RWPE2 (cell line): ENCODE measurements around the gene SUCLG2.

Experiments
- ATAC-seq: fragments of 200-7000 bp; cut with Tn5 transposase; 3 replicates; pipeline ENCODE4 v1.9.1; 2021; ENCODE audit warnings: low read depth
- DNase-seq: peaks from one replicate; pipeline ENCODE4 v3.0.0-alpha.2; 2020; ENCODE audit warnings: low spot score
- H3K27ac ChIP-seq: fragments of 450-650 bp; 2 replicates; pipeline ENCODE4 v1.5.1; 2017; ENCODE audit warnings: mild to moderate bottlenecking; ENCODE audit not compliant: poor library complexity, severe bottlenecking
- H3K27me3 ChIP-seq: fragments of 250-450 bp; sonication (Bioruptor Pico); 2 replicates; pipeline ENCODE4 v1.5.1; 2021; ENCODE audit warnings: mild to moderate bottlenecking, moderate library complexity; ENCODE audit not compliant: insufficient read depth, poor library complexity, severe bottlenecking
- H3K36me3 ChIP-seq: fragments of 250-450 bp; sonication (Bioruptor Pico); 2 replicates; pipeline ENCODE4 v1.5.1; 2020; ENCODE audit warnings: low read depth, mild to moderate bottlenecking, moderate library complexity
- H3K4me1 ChIP-seq: fragments of 250-450 bp; sonication (Bioruptor Pico); 2 replicates; pipeline ENCODE4 v1.5.1; 2021; ENCODE audit warnings: mild to moderate bottlenecking, moderate library complexity; ENCODE audit not compliant: insufficient read depth, poor library complexity, severe bottlenecking
- H3K4me3 ChIP-seq: fragments of 250-450 bp; sonication (Bioruptor Pico); 2 replicates; pipeline ENCODE4 v1.5.1; 2021; ENCODE audit warnings: mild to moderate bottlenecking, moderate library complexity; ENCODE audit not compliant: severe bottlenecking
- H3K9me3 ChIP-seq: fragments of 250-450 bp; sonication (Bioruptor Pico); 2 replicates; pipeline ENCODE4 v1.5.1; 2021; ENCODE audit warnings: mild to moderate bottlenecking, moderate library complexity; ENCODE audit not compliant: severe bottlenecking
- CTCF ChIP-seq: fragments of 450-650 bp; IDR thresholded peaks from one replicate; pipeline ENCODE4 v1.5.1; 2017; ENCODE audit warnings: mild to moderate bottlenecking, moderate library complexity; ENCODE audit not compliant: poor library complexity, severe bottlenecking

SUCLG2 gene

GRCh38 chr3:67362686-67363085 is 291.7 kb downstream of the SUCLG2 start:
- ATAC-seq (peak; percentile 94), DNase-seq (no peak)
- Histone ChIP-seq H3K4me1 (peaks cover 3% of the 10 kb centered on the region), H3K4me3 (no peak overlapping the region), H3K9me3 (no peaks in the 10 kb centered on the region), H3K27me3 (no peaks in the 10 kb centered on the region), H3K36me3 (no peaks in the 10 kb centered on the region), H3K27ac (no peak overlapping the region)
- no peak for TF ChIP-seq CTCF

GRCh38 chr3:67361770-67362169 is 292.6 kb downstream of the SUCLG2 start:
- no peak for TF ChIP-seq CTCF
- Histone ChIP-seq H3K27me3 (no peaks in the 10 kb centered on the region), H3K4me1 (peaks cover 3% of the 10 kb centered on the region), H3K9me3 (no peaks in the 10 kb centered on the region), H3K36me3 (no peaks in the 10 kb centered on the region), H3K27ac (no peak overlapping the region), H3K4me3 (no peak overlapping the region)
- DNase-seq (no peak), ATAC-seq (no peak)

- H3K36me3 ChIP-seq = no peaks in the 10 kb centered on the region
- DNase-seq (no peak), ATAC-seq (no peak)
- no peaks in the 10 kb centered on the region for H3K9me3 ChIP-seq
- H3K4me3 ChIP-seq = no peak overlapping the region
- H3K27ac ChIP-seq = no peak overlapping the region
- no peaks in the 10 kb centered on the region for H3K27me3 ChIP-seq
- TF ChIP-seq CTCF = no peak
- H3K4me1 ChIP-seq = peaks cover 3% of the 10 kb centered on the region
Observed at GRCh38 chr3:67361323-67361722, 293.1 kb downstream of the SUCLG2 start.

- H3K4me1 ChIP-seq = peaks cover 3% of the 10 kb centered on the region
- peak; percentile 52 for TF ChIP-seq CTCF
- no peaks in the 10 kb centered on the region for H3K36me3 ChIP-seq
- no peak overlapping the region for H3K4me3 ChIP-seq
- no peaks in the 10 kb centered on the region for H3K9me3 ChIP-seq
- DNase-seq (no peak), ATAC-seq (peak; percentile 74)
- H3K27me3 ChIP-seq = no peaks in the 10 kb centered on the region
- H3K27ac ChIP-seq = no peak overlapping the region
Observed at GRCh38 chr3:67357610-67358458, 296.6 kb downstream of the SUCLG2 start.

- ATAC-seq = peak; percentile 56; the same call in 2 of the 3 replicates
- H3K27me3 ChIP-seq = no peaks in the 10 kb centered on the region
- no peak for TF ChIP-seq CTCF
Observed at GRCh38 chr3:67349551-67350174, 304.7 kb downstream of the SUCLG2 start.

More at GRCh38 chr3:67349551-67350174, 304.7 kb downstream of the SUCLG2 start:
- Histone ChIP-seq H3K9me3 (no peaks in the 10 kb centered on the region), H3K27ac (no peak overlapping the region), H3K4me1 (no peaks in the 10 kb centered on the region), H3K36me3 (no peaks in the 10 kb centered on the region), H3K4me3 (no peak overlapping the region)
- no peak for DNase-seq
